HUDEP-2 (cell line): ENCODE data around the gene RPUSD1.

ENCODE experiments used
- DNase-seq, 76 experiments: peaks; one replicate each; lab custom pipeline; 2025; ENCODE audit not compliant: unreplicated experiment in 76 of 76; lab: John Stamatoyannopoulos, UW

Gene RPUSD1

DNA sequence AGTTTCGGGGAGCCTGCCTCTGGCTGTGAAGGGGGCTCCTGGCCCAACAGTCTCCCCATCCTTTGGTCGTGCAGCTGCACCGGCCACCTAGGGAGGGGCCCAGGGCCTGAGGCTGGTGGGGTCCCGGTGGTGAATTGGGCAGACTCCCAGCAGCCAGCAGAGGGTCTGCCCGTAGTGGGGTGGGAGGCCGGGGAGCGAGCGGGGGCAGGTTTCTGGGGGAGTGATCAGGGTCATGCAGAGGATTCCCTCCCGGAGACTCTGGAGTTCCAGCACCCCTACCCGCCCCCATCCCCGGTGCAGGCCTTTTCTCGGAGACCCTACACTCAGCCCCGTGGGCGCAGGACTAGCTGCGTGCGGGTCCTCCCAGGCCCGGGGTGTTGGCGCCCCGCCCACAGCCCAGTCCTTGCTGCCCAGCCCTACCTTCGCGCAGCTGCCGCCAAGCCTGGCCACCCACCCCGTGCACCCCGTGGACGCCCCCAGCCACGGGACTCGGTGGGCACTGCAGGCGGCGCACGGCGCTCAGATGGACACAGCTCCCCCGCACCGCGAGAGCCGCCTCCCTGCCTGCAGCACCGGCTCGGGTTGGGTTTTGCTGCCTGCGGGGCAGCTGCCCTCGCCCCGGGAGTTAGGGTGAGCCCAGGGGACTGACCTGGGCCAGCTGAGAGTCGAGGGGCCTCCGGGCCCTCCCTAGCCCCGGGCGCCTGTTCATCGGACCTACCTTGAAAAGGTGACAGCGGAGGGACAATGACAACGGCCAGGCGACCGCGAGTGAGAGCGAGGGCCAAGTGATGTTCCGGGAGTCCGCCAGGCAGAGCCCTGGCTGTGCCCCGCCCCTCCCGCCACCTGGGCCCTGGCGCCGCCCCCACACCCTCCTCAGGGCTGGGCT, 12.0 kb upstream of the RPUSD1 start, which contains the start of gene GNG13:
Gene GNG13 (minus strand): TSS at position 787 of the 886 bp plus-strand sequence. CDS start 1,657 bp downstream, outside the sequence.
- no peak for DNase-seq

DNA sequence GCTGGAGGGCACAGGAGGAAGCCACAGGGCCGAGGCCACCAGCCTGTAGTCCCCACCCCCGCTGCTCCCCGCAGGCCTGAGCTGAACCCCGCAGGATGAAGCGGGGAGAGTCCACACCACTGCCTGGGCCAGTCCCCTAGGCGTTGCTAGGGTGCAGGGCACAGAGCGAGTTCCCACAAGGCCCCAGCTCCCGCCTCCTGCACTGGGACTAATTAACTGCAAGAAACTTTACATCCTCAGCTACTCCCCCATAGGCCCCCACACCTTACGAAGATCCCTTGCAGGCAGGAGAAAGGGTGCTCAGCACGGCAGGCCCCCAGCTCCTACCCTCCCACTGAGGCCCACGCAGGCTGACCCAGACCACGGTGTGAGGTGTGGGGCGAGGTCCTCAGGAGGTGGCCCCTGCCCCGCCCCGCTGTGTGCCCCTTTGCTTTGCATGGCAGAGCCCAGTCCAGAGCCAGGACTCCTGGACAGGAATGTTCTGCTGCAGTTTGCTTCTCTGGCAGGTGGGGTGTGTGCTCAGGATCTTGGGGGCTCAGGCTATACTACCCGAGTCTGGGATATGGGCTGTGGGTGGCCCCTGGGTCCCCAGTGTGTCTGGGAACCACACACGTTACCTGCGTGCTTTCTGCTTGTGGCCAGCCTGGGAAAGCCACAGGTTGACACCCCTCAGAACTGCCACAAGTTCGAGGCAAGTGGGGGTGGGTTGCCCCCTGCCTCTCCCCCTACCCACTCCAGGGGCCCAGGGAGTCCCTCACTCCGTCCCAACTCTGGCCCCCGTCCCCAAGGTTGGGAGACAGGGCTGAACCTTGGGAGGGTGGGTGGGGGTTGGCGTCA, 11.1 kb upstream of the RPUSD1 start:
- DNase-seq, result no peak

DNA sequence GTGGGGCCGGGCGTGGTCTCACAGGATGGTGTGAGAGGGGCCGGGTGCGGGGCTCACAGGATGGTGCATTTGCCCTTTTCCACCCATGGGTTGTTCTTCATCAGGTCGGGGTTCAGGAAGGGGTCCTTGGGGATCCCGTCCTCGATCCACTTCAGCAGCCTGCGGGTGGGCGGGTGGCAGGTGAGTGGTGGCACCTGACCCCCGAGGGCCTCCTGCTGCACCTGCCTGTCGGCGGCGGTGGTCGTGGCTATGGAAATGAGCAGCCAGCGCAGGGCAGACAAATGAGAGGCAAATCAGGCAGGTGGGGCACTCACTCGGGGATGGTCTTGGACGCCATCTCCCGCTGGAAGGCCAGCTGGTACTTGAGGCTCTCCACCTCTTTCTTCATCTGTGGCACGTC, 10.5 kb upstream of the RPUSD1 start:
- no peak for DNase-seq

DNA sequence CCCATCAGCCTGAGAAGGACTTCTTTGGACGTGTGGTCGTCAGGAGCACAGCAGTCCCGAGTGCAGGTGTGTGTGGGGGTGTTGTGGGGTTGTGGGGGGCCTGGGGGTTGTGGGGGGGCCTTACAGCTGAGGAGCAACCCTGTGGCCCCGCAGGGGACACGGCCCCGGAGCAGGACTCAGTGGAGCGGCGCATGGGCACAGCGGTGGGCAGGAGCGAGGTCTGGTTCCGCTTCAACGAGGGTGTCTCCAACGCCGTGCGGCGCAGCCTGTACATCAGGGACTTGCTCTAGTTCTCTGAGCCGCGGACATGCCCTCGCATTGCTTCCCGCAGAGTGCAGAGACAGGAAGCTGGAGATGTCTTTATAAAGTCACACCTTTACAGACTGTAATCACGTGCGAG, 9.5 kb upstream of the RPUSD1 start:
- no peak for DNase-seq

DNA sequence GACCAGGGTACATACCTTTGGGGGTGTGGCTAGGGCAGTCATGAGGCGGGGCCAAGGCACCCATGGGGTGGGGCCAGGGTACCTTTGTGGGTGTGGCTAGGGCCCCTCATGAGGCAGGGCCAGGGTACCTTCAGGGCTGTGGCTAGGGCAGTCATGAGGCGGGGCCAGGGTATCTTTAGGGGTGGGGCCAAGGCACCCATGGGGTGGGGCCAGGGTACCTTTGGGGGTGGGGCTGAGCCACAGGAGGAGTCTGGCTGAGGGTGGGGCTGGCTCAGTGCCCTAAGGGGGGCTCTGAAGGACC, 8.9 kb upstream of the RPUSD1 start:
- DNase-seq, result no peak

DNA sequence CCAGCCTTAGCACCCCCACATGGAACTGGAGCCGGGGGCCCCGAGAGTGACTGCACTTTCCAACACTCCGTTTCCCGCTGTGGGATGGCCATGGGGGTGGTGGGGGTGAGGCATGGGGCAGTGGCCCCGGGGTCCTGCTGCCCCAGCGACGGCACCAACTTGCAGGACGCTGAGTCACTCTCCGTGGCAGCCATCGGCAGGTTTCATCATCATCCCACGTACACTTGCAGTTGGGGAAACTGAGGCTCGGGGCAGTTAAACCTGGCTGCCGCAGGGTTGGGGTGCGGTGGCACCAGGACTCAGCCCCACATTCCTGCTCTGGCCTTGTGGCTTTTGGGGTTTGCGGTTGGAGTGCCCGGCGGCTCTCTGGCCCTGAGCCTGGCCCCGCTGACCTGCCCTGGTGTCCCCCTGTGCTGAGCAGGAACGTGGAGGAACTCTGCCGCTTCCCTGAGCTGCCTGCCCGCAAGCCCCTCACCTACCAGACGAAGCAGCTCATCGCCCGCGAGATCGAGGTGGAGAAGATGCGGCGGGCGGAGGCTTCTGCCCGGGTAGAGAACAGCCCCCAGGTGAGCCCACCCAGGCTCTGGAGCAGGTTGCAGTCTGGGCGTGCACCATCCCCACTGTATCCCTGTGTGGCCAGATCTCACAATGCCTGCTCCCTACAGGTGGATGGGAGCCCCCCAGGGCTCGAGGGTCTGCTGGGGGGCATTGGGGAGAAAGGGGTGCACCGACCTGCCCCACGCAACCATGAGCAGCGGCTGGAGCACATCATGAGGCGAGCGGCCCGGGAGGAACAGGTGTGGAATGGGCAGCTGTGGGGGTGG, 8.3 kb upstream of the RPUSD1 start:
- no peak for DNase-seq

DNA sequence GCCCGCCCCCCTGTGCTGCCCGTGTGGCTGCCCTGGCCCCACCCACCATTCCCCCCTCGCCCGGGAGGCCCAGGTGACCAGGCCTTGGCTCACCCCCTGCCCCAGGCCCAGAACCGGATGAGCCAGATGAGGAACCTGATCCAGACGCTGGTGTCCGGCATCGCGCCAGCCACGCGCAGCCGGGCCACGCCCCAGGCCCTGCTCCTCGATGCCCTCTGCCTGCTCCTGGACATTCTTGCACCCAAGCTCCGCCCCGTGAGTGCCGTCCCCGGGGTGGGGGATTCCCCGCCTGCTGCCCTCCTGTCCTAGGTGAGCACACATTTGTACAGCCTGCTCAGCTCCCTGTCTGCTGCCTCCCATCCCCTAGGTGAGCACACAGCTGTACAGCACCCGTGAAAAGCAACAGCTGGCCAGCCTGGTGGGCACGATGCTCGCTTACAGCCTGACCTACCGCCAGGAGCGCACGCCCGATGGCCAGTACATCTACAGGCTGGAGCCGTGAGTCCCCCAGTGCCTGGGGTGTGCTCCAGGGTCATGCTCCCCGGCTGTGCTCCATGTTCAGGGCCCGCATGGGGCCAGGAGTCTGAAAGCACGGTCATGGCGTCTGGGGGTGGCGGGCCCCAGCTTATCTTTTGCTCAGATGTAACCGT, 7.5 kb upstream of the RPUSD1 start:
- no peak for DNase-seq

DNA sequence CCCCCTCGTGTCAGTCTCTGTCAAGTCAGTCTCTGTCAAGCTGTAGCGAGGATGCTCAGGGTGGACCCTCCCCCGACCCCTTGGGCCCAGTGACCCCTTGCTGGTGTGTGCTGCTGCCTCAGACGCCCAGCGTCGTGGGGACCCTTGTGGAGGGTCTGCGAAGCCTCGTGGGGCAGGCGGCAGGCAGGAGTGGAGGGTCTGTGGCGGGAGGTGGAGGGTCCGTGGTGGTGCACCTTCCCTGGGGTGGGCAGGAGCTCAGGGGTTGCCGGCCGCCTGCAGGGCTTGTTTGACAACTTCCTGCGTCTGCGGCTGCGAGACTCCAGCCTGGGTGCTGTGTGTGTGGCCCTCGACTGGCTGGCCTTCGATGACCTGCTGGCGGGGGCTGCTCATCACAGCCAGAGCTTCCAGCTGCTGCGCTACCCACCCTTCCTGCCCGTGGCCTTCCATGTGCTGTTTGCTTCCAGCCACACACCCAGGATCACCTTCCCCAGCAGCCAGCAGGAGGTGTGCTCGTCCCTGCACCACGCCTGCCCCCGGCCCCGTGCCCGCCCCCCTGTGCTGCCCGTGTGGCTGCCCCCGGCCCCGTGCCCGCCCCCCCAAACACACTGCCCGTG, 6.8 kb upstream of the RPUSD1 start:
- no peak for DNase-seq

DNA sequence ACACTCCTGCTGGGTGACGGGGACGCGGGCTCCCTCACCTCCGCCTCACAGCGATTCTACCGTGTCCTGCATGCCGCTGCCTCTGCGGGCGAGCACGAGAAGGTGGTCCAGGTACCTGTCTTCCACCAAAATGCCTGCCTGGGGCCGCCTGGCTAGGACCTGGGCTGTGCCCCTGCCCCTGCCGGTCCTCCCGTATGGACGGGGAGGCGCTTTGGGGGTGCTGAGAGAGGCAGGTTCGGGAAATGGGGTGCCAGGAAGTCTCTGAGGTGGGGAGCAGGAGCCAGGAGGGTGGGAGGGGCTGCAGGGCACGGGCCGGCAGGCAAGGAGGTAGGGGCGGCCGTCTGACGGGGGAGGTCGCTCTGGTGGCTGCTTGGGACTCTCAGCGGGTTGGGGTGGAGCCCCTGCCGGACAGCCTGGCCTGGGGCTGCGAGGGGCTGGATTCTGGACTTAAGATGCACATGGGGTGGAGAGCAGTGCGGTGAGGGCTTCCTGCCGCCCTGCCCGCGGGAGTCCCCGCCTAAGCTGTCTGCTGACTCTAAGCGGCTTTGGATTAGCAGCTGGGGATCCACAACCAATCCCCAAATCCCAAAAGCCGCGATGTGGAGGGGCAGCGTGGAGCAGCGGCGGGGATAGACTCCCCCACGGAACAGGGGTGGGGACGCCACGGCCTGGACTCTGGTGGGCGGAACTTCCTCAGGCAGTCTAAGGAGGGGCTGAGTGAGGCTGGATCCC, 6.1 kb upstream of the RPUSD1 start:
- DNase-seq, result no peak

DNA sequence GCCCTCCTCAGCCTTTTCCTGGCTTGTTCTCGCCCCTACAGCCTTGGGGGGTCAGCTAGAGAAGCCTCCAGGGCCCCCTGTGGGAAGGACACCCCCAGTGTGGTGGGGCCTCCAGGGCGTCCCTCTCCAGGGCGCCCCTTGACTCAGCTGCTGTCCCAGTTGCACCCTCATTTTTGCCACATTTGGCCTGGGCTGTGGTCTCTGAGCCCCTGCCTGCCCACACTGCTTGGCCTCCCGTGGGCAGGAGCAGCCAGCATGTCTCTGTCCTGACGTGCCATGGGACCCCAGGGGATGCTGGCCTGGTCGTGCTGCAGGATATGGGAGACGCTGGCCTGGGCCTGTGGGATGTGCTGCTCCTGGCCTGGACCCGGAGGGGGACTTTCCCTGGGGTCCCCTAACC, 5.2 kb upstream of the RPUSD1 start:
- no peak for DNase-seq

DNA sequence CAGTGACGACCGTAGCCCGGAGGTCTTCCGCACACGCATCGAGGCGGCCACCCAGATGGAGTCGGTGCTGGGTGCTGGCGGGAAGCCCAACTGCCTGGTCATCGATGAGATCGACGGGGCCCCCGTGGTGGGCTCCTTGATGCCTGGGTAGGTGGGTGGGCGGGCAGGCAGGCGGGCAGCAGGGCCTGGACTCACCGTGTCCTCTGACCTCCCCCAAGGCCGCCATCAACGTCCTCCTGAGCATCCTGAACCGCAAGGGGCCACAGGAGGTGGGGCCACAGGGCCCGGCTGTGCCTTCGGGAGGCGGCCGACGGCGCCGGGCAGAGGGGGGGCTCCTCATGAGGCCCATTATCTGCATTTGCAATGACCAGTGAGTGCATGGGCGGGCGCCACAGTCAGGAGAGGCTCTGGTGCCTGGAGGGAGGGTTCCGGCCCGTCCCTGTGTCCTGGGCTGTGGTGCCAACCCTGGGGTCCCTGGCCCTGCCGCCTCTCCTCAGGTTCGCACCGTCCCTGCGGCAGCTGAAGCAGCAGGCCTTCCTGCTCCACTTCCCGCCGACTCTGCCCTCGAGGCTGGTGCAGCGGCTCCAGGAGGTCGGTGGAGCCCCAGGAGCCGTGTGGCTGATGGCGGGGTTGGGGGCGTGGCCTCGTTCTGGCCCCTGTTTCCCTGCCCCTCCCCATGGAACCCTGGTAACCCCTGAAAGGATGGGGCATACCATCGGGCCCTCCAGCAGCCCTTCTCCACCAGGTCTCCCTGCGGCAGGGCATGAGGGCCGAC, 4.2 kb upstream of the RPUSD1 start:
- DNase-seq, result no peak

DNA sequence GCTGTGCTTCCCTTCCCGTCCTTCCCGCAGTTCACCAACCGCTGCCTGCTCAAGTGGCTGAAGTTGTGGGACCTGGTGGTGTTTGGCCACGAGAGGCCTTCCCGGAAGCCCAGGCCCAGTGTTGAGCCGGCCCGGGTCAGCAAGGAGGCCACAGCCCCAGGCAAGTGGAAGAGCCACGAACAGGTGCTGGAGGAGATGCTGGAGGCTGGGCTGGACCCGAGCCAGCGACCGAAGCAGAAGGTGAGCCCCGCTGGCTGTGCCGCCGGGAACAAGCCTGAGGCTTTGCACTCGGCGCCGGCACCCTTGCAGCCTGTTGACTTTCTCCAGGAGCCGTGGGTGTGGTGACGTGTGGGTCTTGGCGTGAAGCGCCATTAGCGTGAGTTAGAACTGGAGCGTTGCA, 3.0 kb upstream of the RPUSD1 start:
- no peak for DNase-seq

DNA sequence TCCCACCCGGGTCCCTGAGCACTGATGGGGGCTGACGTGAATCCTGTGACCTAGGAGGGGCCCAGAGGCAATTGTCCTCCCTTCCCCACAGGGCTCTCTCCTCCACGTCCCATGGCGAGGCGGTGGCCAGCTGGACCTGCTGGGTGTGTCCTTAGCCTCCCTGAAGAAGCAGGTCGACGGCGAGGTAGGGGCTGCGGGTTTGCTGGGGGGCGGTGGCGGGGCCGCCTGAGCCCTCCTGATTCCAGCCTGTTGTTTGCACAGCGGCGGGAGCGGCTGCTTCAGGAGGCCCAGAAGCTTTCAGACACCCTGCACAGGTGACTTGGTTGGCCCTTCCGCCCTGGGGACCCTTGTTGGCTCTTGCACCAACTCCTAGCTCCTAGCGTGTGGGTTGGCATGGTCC, 1.9 kb upstream of the RPUSD1 start:
- no peak for DNase-seq

DNA sequence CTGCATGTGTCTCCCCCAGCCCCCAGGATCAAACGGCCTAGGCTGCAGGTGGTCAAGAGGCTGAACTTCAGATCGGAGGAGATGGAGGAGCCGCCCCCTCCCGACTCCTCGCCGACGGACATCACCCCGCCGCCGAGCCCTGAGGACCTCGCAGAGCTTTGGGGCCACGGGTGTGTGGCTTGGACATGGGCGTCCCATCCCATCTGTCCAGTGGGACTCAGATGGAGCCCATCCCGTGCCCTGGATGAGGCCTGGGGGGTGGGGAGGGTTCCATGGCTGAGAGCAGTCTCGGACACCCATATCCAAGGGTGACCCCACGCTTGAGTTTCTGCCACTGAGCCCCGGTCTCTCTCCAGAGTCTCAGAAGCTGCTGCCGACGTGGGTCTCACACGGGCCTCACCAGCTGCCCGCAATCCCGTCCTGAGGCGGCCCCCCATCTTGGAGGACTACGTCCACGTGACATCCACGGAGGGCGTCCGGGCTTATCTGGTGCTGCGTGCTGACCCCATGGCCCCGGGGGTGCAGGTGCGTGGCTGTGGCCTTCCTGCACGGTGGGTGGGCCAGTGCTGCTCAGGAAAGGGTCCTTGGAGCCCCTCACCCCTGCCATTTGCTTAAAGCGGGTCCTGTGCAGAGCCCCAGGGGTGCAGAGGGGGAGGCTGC, 1.1 kb upstream of the RPUSD1 start:
- DNase-seq, result no peak

DNA sequence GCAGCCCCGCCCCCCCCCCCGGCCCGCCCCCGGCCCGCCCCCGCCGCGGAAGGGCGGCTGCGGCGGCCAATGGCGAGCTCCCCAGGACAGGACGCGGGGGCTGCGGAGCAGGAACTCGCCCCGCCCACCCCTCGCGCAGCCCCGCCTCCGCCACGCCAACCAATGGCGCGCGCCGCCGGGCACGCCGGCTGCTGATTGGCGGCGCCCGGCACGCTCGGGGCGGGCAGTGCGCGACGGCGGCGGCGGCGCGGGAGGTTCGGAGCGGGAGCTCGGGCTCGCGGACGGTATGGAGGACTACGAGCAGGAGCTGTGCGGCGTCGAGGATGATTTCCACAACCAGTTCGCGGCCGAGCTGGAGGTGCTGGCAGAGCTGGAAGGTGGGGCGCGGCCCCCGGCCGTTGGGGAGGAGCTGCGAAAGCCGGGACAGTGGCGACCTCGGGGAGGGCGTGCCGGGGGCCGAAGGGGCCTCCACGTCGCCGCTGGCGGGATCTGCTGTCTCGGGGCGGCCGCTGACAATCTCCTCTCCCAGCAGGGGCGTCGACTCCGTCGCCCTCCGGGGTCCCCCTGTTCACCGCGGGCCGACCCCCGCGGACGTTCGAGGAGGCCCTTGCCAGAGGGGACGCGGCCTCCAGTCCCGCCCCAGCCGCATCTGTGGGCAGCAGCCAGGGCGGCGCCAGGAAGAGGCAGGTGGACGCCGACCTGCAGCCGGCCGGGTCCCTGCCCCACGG, 382 bp upstream of the RPUSD1 start, which contains the start of gene CHTF18:
Gene CHTF18 (plus strand): TSS at position 222 of the 728 bp plus-strand sequence. CDS start 65 bp downstream, at position 287.
- peak in 74 of 76 experiments; percentile 29 to 95 (median 86) for DNase-seq

DNA sequence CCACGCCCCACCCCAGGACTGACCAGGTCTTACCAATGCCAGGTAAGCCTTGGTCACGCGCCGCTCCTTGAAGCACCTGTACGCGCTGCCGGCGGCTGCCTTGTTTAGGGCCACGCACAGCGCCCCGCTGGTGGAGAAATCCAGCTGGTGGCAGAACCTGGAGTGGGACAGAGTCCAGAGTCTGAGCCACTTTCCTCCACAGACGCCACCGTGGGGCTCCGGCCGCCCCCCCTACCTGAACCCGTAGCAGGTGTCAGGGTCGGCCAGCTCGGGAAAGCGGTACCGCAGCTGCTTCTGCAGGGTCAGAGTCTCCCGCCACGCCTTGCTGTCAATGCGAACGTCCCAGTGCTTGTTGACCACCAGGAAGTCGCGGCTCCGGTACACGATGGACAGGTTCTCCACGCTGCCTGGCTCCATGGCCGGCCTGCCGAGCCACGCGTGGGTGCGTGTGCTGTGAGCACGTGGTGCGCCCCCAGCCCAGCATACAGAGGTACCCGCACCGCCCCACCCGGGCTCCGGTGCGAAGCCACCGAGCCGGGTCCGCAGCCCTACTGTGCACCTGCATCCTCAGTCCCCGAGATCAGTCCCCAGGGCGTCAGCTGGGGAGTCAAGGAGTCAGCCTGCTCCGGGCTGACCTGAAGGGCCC, 737 bp downstream of the RPUSD1 start:
- no peak for DNase-seq
